IPS-18c (cell line): ENCODE results near the gene CMBL.
A peak's percentile ranks its signal among the peaks of the same experiment; 100 is the strongest.
"Not testable (repeated sequence)": the region's sequence is repeated elsewhere in the genome, so short reads cannot be mapped to it uniquely, and the experiment has no call there.

Experiments
- H3K4me3 ChIP-seq: 2 replicates; pipeline ENCODE4 v1.7.0; 2013; ENCODE audit warnings: low read depth, mild to moderate bottlenecking, low read length, moderate library complexity; ENCODE audit not compliant: insufficient read depth
- H3K9me3 ChIP-seq: one replicate; pipeline ENCODE4 v1.6.1; 2013; ENCODE audit warnings: mild to moderate bottlenecking, low read length, moderate library complexity; ENCODE audit not compliant: control insufficient read depth, insufficient read depth

CMBL gene

GRCh38 chr5:10317825-10318682 is 10.4 kb upstream of the CMBL start:
- Histone ChIP-seq H3K9me3 (no peaks in the 10 kb centered on the region), H3K4me3 (no peak overlapping the region)

GRCh38 chr5:10315824-10316509 is 8.3 kb upstream of the CMBL start:
- no peaks in the 10 kb centered on the region for H3K9me3 ChIP-seq
- H3K4me3 ChIP-seq: no peak overlapping the region

GRCh38 chr5:10315201-10315600 is 7.5 kb upstream of the CMBL start:
- Histone ChIP-seq H3K9me3 (no peaks in the 10 kb centered on the region), H3K4me3 (no peak overlapping the region)

- no peak overlapping the region for H3K4me3 ChIP-seq
- H3K9me3 ChIP-seq: no peaks in the 10 kb centered on the region
Measured at GRCh38 chr5:10311595-10312425, 4.1 kb upstream of the CMBL start.

- H3K4me3 ChIP-seq, H3K9me3 ChIP-seq: not testable (repeated sequence)
Measured at GRCh38 chr5:10310835-10311570, 3.3 kb upstream of the CMBL start.

GRCh38 chr5:10310066-10310779 is 2.5 kb upstream of the CMBL start:
- Histone ChIP-seq H3K9me3 (no peaks in the 10 kb centered on the region), H3K4me3 (no peak overlapping the region)

GRCh38 chr5:10308844-10309243 is 1.1 kb upstream of the CMBL start:
- Histone ChIP-seq H3K9me3 (no peaks in the 10 kb centered on the region), H3K4me3 (no peak overlapping the region)

- Histone ChIP-seq H3K9me3 (no peaks in the 10 kb centered on the region), H3K4me3 (peak overlapping the region; percentile 88)
Measured at GRCh38 chr5:10306806-10307205, 896 bp downstream of the CMBL start.

GRCh38 chr5:10306114-10306513 is 1.6 kb downstream of the CMBL start:
- no peak overlapping the region for H3K4me3 ChIP-seq

GRCh38 chr5:10304932-10305331 is 2.8 kb downstream of the CMBL start:
- Histone ChIP-seq H3K9me3 (no peaks in the 10 kb centered on the region), H3K4me3 (no peak overlapping the region)

More at GRCh38 chr5:10306114-10306513, 1.6 kb downstream of the CMBL start:
- no peaks in the 10 kb centered on the region for H3K9me3 ChIP-seq

GRCh38 chr5:10303699-10304170 is 4.0 kb downstream of the CMBL start:
- Histone ChIP-seq H3K4me3 (no peak overlapping the region), H3K9me3 (no peaks in the 10 kb centered on the region)

GRCh38 chr5:10303201-10303600 is 4.5 kb downstream of the CMBL start:
- Histone ChIP-seq H3K9me3 (no peaks in the 10 kb centered on the region), H3K4me3 (no peak overlapping the region)

- H3K9me3 ChIP-seq: no peaks in the 10 kb centered on the region
- no peak overlapping the region; the same call in 1 of the 2 replicates for H3K4me3 ChIP-seq
Measured at GRCh38 chr5:10301842-10302610, 5.7 kb downstream of the CMBL start.

GRCh38 chr5:10301266-10301665 is 6.4 kb downstream of the CMBL start:
- H3K9me3 ChIP-seq: no peaks in the 10 kb centered on the region
- no peak overlapping the region for H3K4me3 ChIP-seq

- no peaks in the 10 kb centered on the region for H3K9me3 ChIP-seq
- no peak overlapping the region for H3K4me3 ChIP-seq
Measured at GRCh38 chr5:10300246-10300645, 7.5 kb downstream of the CMBL start.
